ENCODE results near the gene ARHGAP23.
"Not testable (repeated sequence)": the region's sequence is repeated elsewhere in the genome, so short reads cannot be mapped to it uniquely, and the experiment has no call there.

The ARHGAP23 gene

GRCh38 chr17:38428643-38429371, 543 bp downstream of the ARHGAP23 start:
- no peaks in the 10 kb centered on the region for H3K27me3 ChIP-seq (ENCODE audit: control insufficient read depth in 5 of 5, insufficient read depth in 4 of 5, low read length in 5 of 5)
- peak overlapping the region; percentile 89 for H3K27ac ChIP-seq (ENCODE audit: low read depth, low read length)
- H3K9me3 ChIP-seq (ENCODE audit: control insufficient read depth in 5 of 5, low read length in 5 of 5) = no peaks in the 10 kb centered on the region
- H3K4me1 ChIP-seq (ENCODE audit: control insufficient read depth in 5 of 5, insufficient read depth in 5 of 5, low read length in 5 of 5) = peaks cover 11 to 56% (median 47%) of the 10 kb centered on the region in 5 donors
- H3K9ac ChIP-seq (ENCODE audit: low read length in 5 of 5) = peak overlapping the region; percentile 83 to 89 (median 84)
- no peaks in the 10 kb centered on the region for H3K36me3 ChIP-seq (ENCODE audit: control insufficient read depth in 5 of 5, insufficient read depth in 5 of 5, low read length in 5 of 5)
- H3K4me3 ChIP-seq (ENCODE audit: low read depth in 1 of 5, low read length in 5 of 5) = peak overlapping the region; percentile 59 to 82 (median 73)

GRCh38 chr17:38429476-38430100, 1.3 kb downstream of the ARHGAP23 start:
- H3K27me3 ChIP-seq (ENCODE audit: control insufficient read depth in 5 of 5, insufficient read depth in 4 of 5, low read length in 5 of 5) = no peaks in the 10 kb centered on the region
- peak overlapping the region; percentile 89 for H3K27ac ChIP-seq (ENCODE audit: low read depth, low read length)
- no peaks in the 10 kb centered on the region for H3K36me3 ChIP-seq (ENCODE audit: control insufficient read depth in 5 of 5, insufficient read depth in 5 of 5, low read length in 5 of 5)
- peak overlapping the region; percentile 83 to 89 (median 84) for H3K9ac ChIP-seq (ENCODE audit: low read length in 5 of 5)
- no peaks in the 10 kb centered on the region for H3K9me3 ChIP-seq (ENCODE audit: control insufficient read depth in 5 of 5, low read length in 5 of 5)
- H3K4me3 ChIP-seq (ENCODE audit: low read depth in 1 of 5, low read length in 5 of 5) = peak overlapping the region; percentile 59 to 82 (median 73)
- H3K4me1 ChIP-seq (ENCODE audit: control insufficient read depth in 5 of 5, insufficient read depth in 5 of 5, low read length in 5 of 5) = peaks cover 11 to 50% (median 47%) of the 10 kb centered on the region in 5 donors

- no peaks in the 10 kb centered on the region for H3K36me3 ChIP-seq (ENCODE audit: control insufficient read depth in 5 of 5, insufficient read depth in 5 of 5, low read length in 5 of 5)
- H3K9ac ChIP-seq (ENCODE audit: low read length in 5 of 5) = peak overlapping the region in 1 of 5 donors; percentile 87
- H3K27me3 ChIP-seq (ENCODE audit: control insufficient read depth in 5 of 5, insufficient read depth in 4 of 5, low read length in 5 of 5) = no peaks in the 10 kb centered on the region
- peak overlapping the region in 1 of 5 donors; percentile 71 for H3K4me3 ChIP-seq (ENCODE audit: low read depth in 1 of 5, low read length in 5 of 5)
- peaks cover 11 to 43% (median 40%) of the 10 kb centered on the region in 5 donors for H3K4me1 ChIP-seq (ENCODE audit: control insufficient read depth in 5 of 5, insufficient read depth in 5 of 5, low read length in 5 of 5)
- peak overlapping the region; percentile 89 for H3K27ac ChIP-seq (ENCODE audit: low read depth, low read length)
- no peaks in the 10 kb centered on the region for H3K9me3 ChIP-seq (ENCODE audit: control insufficient read depth in 5 of 5, low read length in 5 of 5)
These were observed 2.1 kb downstream of the ARHGAP23 start for GRCh38 chr17:38430316-38430715.

GRCh38 chr17:38430822-38431221, 2.6 kb downstream of the ARHGAP23 start:
- Histone ChIP-seq H3K27ac (ENCODE audit: low read depth, low read length) (peak overlapping the region; percentile 89), H3K9ac (ENCODE audit: low read length in 5 of 5) (no peak overlapping the region), H3K36me3 (ENCODE audit: control insufficient read depth in 5 of 5, insufficient read depth in 5 of 5, low read length in 5 of 5) (no peaks in the 10 kb centered on the region), H3K4me3 (ENCODE audit: low read depth in 1 of 5, low read length in 5 of 5) (no peak overlapping the region), H3K27me3 (ENCODE audit: control insufficient read depth in 5 of 5, insufficient read depth in 4 of 5, low read length in 5 of 5) (no peaks in the 10 kb centered on the region), H3K4me1 (ENCODE audit: control insufficient read depth in 5 of 5, insufficient read depth in 5 of 5, low read length in 5 of 5) (peaks cover 9 to 38% (median 37%) of the 10 kb centered on the region in 5 donors), H3K9me3 (ENCODE audit: control insufficient read depth in 5 of 5, low read length in 5 of 5) (no peaks in the 10 kb centered on the region)

GRCh38 chr17:38431346-38432145, 3.3 kb downstream of the ARHGAP23 start:
- Histone ChIP-seq H3K36me3 (ENCODE audit: control insufficient read depth in 5 of 5, insufficient read depth in 5 of 5, low read length in 5 of 5) (no peaks in the 10 kb centered on the region), H3K9ac (ENCODE audit: low read length in 5 of 5) (no peak overlapping the region), H3K4me3 (ENCODE audit: low read depth in 1 of 5, low read length in 5 of 5) (no peak overlapping the region), H3K9me3 (ENCODE audit: control insufficient read depth in 5 of 5, low read length in 5 of 5) (no peaks in the 10 kb centered on the region), H3K4me1 (ENCODE audit: control insufficient read depth in 5 of 5, insufficient read depth in 5 of 5, low read length in 5 of 5) (peaks cover 9 to 42% (median 35%) of the 10 kb centered on the region in 5 donors), H3K27me3 (ENCODE audit: control insufficient read depth in 5 of 5, insufficient read depth in 4 of 5, low read length in 5 of 5) (no peaks in the 10 kb centered on the region), H3K27ac (ENCODE audit: low read depth, low read length) (no peak overlapping the region)

GRCh38 chr17:38434178-38434665, 6.0 kb downstream of the ARHGAP23 start:
- Histone ChIP-seq H3K27ac (ENCODE audit: low read depth, low read length) (no peak overlapping the region), H3K9ac (ENCODE audit: low read length in 5 of 5) (no peak overlapping the region), H3K27me3 (ENCODE audit: control insufficient read depth in 5 of 5, insufficient read depth in 4 of 5, low read length in 5 of 5) (no peaks in the 10 kb centered on the region), H3K9me3 (ENCODE audit: control insufficient read depth in 5 of 5, low read length in 5 of 5) (no peaks in the 10 kb centered on the region), H3K36me3 (ENCODE audit: control insufficient read depth in 5 of 5, insufficient read depth in 5 of 5, low read length in 5 of 5) (peaks cover 0 to 2% (median 0%) of the 10 kb centered on the region in 5 donors), H3K4me1 (ENCODE audit: control insufficient read depth in 5 of 5, insufficient read depth in 5 of 5, low read length in 5 of 5) (peaks cover 6 to 30% (median 18%) of the 10 kb centered on the region in 5 donors), H3K4me3 (ENCODE audit: low read depth in 1 of 5, low read length in 5 of 5) (no peak overlapping the region)

- peaks cover 0 to 16% (median 6%) of the 10 kb centered on the region in 5 donors for H3K4me1 ChIP-seq (ENCODE audit: control insufficient read depth in 5 of 5, insufficient read depth in 5 of 5, low read length in 5 of 5)
- no peaks in the 10 kb centered on the region for H3K9me3 ChIP-seq (ENCODE audit: control insufficient read depth in 5 of 5, low read length in 5 of 5)
- H3K36me3 ChIP-seq (ENCODE audit: control insufficient read depth in 5 of 5, insufficient read depth in 5 of 5, low read length in 5 of 5) = peaks cover 0 to 4% (median 0%) of the 10 kb centered on the region in 5 donors
- no peak overlapping the region for H3K9ac ChIP-seq (ENCODE audit: low read length in 5 of 5)
- no peaks in the 10 kb centered on the region for H3K27me3 ChIP-seq (ENCODE audit: control insufficient read depth in 5 of 5, insufficient read depth in 4 of 5, low read length in 5 of 5)
- H3K4me3 ChIP-seq (ENCODE audit: low read depth in 1 of 5, low read length in 5 of 5) = no peak overlapping the region
- H3K27ac ChIP-seq (ENCODE audit: low read depth, low read length) = no peak overlapping the region
These were observed 7.5 kb downstream of the ARHGAP23 start for GRCh38 chr17:38435795-38436194.

GRCh38 chr17:38436386-38436785, 8.1 kb downstream of the ARHGAP23 start:
- peaks cover 0 to 6% (median 0%) of the 10 kb centered on the region in 5 donors for H3K36me3 ChIP-seq (ENCODE audit: control insufficient read depth in 5 of 5, insufficient read depth in 5 of 5, low read length in 5 of 5)
- H3K9me3 ChIP-seq (ENCODE audit: control insufficient read depth in 5 of 5, low read length in 5 of 5) = no peaks in the 10 kb centered on the region
- no peaks in the 10 kb centered on the region for H3K27me3 ChIP-seq (ENCODE audit: control insufficient read depth in 5 of 5, insufficient read depth in 4 of 5, low read length in 5 of 5)
- no peak overlapping the region for H3K9ac ChIP-seq (ENCODE audit: low read length in 5 of 5)
- no peak overlapping the region for H3K27ac ChIP-seq (ENCODE audit: low read depth, low read length)
- H3K4me1 ChIP-seq (ENCODE audit: control insufficient read depth in 5 of 5, insufficient read depth in 5 of 5, low read length in 5 of 5) = peaks cover 0 to 16% (median 3%) of the 10 kb centered on the region in 5 donors
- no peak overlapping the region for H3K4me3 ChIP-seq (ENCODE audit: low read depth in 1 of 5, low read length in 5 of 5)

- H3K4me3 ChIP-seq (ENCODE audit: low read depth in 1 of 5, low read length in 5 of 5); H3K27ac ChIP-seq (ENCODE audit: low read depth, low read length); H3K36me3 ChIP-seq (ENCODE audit: control insufficient read depth in 5 of 5, insufficient read depth in 5 of 5, low read length in 5 of 5); H3K9me3 ChIP-seq (ENCODE audit: control insufficient read depth in 5 of 5, low read length in 5 of 5); H3K9ac ChIP-seq (ENCODE audit: low read length in 5 of 5); H3K27me3 ChIP-seq (ENCODE audit: control insufficient read depth in 5 of 5, insufficient read depth in 4 of 5, low read length in 5 of 5): not testable (repeated sequence)
- H3K4me1 ChIP-seq (ENCODE audit: control insufficient read depth in 5 of 5, insufficient read depth in 5 of 5, low read length in 5 of 5) = peaks cover 0 to 24% (median 5%) of the 10 kb centered on the region in 5 donors
These were observed 9.0 kb downstream of the ARHGAP23 start for GRCh38 chr17:38437313-38437712.

All from subcutaneous abdominal adipose tissue (tissue), 5 donors.